ENCODE data around the gene SPCS2. TPM values are rescaled to one million over a fixed set of nuclear protein-coding genes. Genes with fewer than 3 reads are reported as not detected.
A peak's percentile ranks its signal among the peaks of the same experiment; 100 is the strongest.

Gene SPCS2
- total RNA-seq, 4 donors from 2014 or later, result 14.0 to 28.5 (median 18.3) TPM

GRCh38 chr11:74937696-74938475 is 11.2 kb upstream of the SPCS2 start:
- no peaks in the 10 kb centered on the region for H3K27me3 ChIP-seq
- no peaks in the 10 kb centered on the region for H3K4me1 ChIP-seq
- H3K27ac ChIP-seq, result no peak overlapping the region
- peaks cover 0 to 58% (median 0%) of the 10 kb centered on the region in 3 donors for H3K36me3 ChIP-seq
- TF ChIP-seq POLR2A (IDR thresholded peaks at IDR 0.05), result no peak
- no peak for TF ChIP-seq CTCF (IDR thresholded peaks at IDR 0.05)
- H3K9me3 ChIP-seq, result no peaks in the 10 kb centered on the region
- DNase-seq, result no peak
- H3K4me3 ChIP-seq, result no peak overlapping the region

- H3K27ac ChIP-seq, result no peak overlapping the region
- H3K27me3 ChIP-seq, result no peaks in the 10 kb centered on the region
- TF ChIP-seq CTCF (IDR thresholded peaks at IDR 0.05) (no peak), POLR2A (IDR thresholded peaks at IDR 0.05) (no peak)
- H3K36me3 ChIP-seq, result peaks cover 0 to 34% (median 0%) of the 10 kb centered on the region in 3 donors
- no peaks in the 10 kb centered on the region for H3K4me1 ChIP-seq
- DNase-seq, result no peak
- no peaks in the 10 kb centered on the region for H3K9me3 ChIP-seq
- H3K4me3 ChIP-seq, result no peak overlapping the region
These were observed 7.6 kb upstream of the SPCS2 start for GRCh38 chr11:74941492-74941891.

- H3K9me3 ChIP-seq, result no peaks in the 10 kb centered on the region
- H3K27me3 ChIP-seq, result no peaks in the 10 kb centered on the region
- no peak overlapping the region for H3K4me3 ChIP-seq
- TF ChIP-seq POLR2A (IDR thresholded peaks at IDR 0.05), result no peak
- no peak for TF ChIP-seq CTCF (IDR thresholded peaks at IDR 0.05)
- H3K4me1 ChIP-seq, result no peaks in the 10 kb centered on the region
- DNase-seq, result no peak
- no peak overlapping the region for H3K27ac ChIP-seq
- H3K36me3 ChIP-seq, result peaks cover 0 to 29% (median 0%) of the 10 kb centered on the region in 3 donors
These were observed 6.8 kb upstream of the SPCS2 start for GRCh38 chr11:74942073-74942759.

GRCh38 chr11:74948546-74948897 is 544 bp upstream of the SPCS2 start:
- peaks cover 0 to 40% (median 13%) of the 10 kb centered on the region in 4 donors for H3K4me1 ChIP-seq
- peak overlapping the region; percentile 77 to 87 (median 82) for H3K27ac ChIP-seq
- peak overlapping the region; percentile 68 to 98 (median 77) for H3K4me3 ChIP-seq
- no peaks in the 10 kb centered on the region for H3K9me3 ChIP-seq
- DNase-seq, result no peak
- peaks cover 0 to 10% (median 0%) of the 10 kb centered on the region in 3 donors for H3K36me3 ChIP-seq
- TF ChIP-seq CTCF (IDR thresholded peaks at IDR 0.05), result no peak
- TF ChIP-seq POLR2A (IDR thresholded peaks at IDR 0.05), result no peak
- no peaks in the 10 kb centered on the region for H3K27me3 ChIP-seq

- Histone ChIP-seq H3K4me3 (peak overlapping the region; percentile 68 to 98 (median 77)), H3K27me3 (no peaks in the 10 kb centered on the region), H3K36me3 (peaks cover 0 to under 1% (median 0%) of the 10 kb centered on the region in 3 donors), H3K4me1 (peaks cover 0 to 40% (median 18%) of the 10 kb centered on the region in 4 donors), H3K27ac (peak overlapping the region in 3 of 4 donors; percentile 77 to 87 (median 85)), H3K9me3 (no peaks in the 10 kb centered on the region)
- TF ChIP-seq POLR2A (IDR thresholded peaks at IDR 0.05), result no peak
- no peak for TF ChIP-seq CTCF (IDR thresholded peaks at IDR 0.05)
- no peak for DNase-seq
These were observed 679 bp downstream of the SPCS2 start for GRCh38 chr11:74949753-74950137.

Measured in Peyer's patch (tissue), 4 donors.